HG02759 (cell line): ENCODE results near the gene SPDYE17.
"Not testable (repeated sequence)": the region's sequence is repeated elsewhere in the genome, so short reads cannot be mapped to it uniquely, and the experiment has no call there.

Source experiments
- ATAC-seq: cut with Tn5 transposase; IDR thresholded peaks from one replicate; pipeline ENCODE4 v1.9.1; 2021; ENCODE audit warnings: mild to moderate bottlenecking, moderate library complexity; ENCODE audit not compliant: unreplicated experiment

SPDYE17 gene

DNA sequence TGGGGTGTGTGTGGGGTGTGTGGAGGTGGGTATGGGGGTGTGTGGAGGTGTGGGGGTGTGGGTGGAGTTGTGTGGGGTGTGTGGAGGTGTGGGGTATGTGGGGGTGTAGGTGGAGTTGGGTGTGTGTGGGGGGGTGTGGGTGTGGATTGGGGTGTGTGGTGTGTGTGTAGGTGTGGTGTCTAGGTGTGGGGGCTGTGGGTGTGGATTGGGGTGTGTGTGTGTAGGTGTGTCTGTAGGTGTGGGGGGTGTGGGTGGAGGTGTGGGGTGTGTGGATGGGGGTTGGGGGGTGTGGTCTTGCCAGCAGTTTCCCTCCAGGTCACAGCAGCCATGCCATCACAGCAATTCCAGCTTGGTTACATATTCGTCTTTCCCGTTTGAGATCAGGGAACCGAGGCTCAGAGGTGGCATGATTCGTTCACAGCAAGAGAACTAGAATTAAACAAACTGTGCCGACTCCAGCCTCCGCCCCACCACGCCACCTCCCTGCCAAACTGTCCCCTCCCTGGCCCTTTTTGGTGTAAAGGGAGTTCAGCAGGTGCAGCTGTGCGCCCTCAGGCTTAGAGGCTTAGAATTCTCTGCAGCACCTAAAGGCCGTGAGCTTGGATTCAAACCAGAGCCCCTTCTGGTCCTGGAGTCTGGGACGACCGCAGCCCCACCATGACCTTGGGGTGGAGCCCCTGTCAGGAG lies 33.3 kb downstream of the SPDYE17 start:
- ATAC-seq: not testable (repeated sequence)

GRCh38 chr7:76998285-76998589 lies 33.9 kb downstream of the SPDYE17 start:
- ATAC-seq: no peak

DNA sequence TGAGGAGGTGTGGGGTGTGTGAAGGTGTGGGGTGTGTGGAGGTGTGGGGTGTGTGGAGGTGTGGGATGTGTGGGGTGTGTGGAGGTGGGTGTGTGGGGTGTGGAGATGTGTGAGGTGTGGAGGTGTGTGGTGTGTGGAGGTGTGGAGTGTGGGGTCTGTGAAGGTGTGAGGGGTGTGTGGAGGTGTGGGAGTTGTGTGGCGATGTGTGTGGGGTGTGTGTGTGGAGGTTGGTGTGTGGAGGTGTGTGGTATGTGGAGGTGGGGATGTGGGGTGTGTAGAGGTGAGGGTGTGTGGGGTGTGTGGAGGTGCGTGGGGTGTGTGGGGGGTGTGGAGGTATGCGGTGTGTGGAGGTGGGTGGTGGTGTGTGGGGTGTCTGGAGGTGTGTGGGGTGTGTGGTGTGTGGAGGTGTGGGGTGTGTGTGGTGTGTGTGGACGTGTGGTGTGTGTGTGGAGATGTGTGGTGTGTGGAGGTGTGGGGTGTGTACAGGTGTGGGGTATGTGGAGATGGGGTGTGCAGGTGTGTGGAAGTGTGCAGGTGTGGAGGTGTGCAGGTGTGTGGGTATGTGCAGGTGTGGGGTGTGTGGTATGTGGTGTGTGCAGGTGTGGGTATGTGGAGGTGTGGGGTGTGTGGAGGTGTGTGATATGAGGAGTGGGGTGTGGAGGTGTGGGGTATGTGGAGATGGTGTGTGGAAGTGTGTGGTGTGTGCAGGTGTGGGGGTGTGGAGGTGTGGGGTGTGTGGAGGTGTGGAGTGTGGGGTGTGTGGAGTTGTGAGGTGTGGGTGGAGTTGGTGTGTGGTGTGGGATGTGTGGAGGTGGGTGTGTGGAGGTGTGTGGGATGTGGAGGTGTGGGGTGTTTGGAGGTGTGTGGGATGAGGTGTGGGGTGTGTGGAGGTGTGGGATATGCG lies 34.5 kb downstream of the SPDYE17 start:
- ATAC-seq: no peak

- ATAC-seq: not testable (repeated sequence)
Measured at GRCh38 chr7:76996932-76997331, 35.2 kb downstream of the SPDYE17 start.

GRCh38 chr7:76994286-76994685 lies 37.9 kb downstream of the SPDYE17 start:
- not testable (repeated sequence) for ATAC-seq

- ATAC-seq: not testable (repeated sequence)
Measured at GRCh38 chr7:76993831-76994230, 38.3 kb downstream of the SPDYE17 start.

- ATAC-seq: not testable (repeated sequence)
Measured at GRCh38 chr7:76992871-76993270, 39.3 kb downstream of the SPDYE17 start.

DNA sequence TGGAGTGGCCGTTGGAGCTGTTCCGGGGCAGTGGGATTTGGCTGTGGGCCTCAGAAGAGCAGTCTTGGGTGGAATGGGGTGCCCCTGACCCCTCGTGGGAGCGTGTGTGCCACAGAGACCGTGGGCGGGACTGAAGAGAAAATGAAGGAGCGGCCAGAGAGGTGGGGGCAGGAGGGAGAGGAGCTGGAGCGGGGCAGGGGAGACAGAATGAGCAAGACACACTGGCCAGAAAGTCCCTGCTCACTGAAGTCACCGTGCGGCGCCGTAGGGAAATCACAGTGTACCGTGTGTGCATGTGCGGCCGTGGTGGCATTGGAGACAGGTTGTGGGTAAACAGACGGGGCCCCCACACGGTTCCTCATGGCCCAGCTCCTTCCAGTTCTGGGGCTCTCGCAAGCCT lies 40.0 kb downstream of the SPDYE17 start:
- not testable (repeated sequence) for ATAC-seq

DNA sequence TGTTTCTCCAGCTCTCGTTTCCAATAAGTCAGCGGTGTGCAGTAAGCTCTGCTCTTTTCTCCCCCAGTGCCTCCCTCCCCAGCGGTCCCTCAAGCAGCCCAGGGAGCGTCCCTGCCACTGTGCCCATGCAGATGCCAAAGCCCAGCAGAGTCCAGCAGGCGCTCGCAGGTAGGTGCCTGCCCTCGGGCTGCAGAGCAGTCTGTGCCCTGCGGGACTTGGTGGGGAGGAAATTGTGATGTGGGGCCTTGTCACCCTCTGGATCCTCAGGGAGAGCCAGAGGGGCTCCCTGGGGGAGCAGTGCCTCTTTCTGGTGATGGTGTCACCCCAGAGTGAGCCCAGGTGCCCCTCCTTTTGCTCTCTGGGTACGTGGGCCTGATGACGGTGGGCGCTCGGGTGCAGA lies 42.0 kb downstream of the SPDYE17 start:
- ATAC-seq: not testable (repeated sequence)

GRCh38 chr7:76985924-76986717 lies 46.0 kb downstream of the SPDYE17 start:
- not testable (repeated sequence) for ATAC-seq

GRCh38 chr7:76984784-76985136 lies 47.4 kb downstream of the SPDYE17 start:
- peak; percentile 98 for ATAC-seq

GRCh38 chr7:76983937-76984783 lies 48.0 kb downstream of the SPDYE17 start:
- peak; percentile 24 for ATAC-seq

DNA sequence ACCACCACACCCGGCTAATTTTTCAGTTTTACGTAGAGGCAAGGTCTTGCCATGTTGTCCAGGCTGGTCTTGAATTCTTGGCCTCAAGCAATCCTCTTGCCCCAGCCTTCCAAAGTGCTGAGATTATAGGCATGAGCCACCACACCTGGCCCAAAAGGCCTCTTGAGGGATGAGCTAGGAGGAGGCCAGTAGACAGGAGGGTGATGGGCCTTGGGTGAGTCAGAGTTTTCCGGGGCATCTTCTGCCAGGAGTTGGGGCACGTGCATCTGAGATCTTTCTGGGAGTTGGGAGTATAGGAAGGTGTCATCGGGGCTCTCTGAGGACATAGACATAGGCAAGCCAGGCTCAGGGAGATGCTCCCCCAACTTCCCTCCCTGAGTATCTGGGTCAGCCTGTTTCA lies 48.8 kb downstream of the SPDYE17 start:
- ATAC-seq: not testable (repeated sequence)

GRCh38 chr7:76982501-76982900 lies 49.7 kb downstream of the SPDYE17 start:
- not testable (repeated sequence) for ATAC-seq

DNA sequence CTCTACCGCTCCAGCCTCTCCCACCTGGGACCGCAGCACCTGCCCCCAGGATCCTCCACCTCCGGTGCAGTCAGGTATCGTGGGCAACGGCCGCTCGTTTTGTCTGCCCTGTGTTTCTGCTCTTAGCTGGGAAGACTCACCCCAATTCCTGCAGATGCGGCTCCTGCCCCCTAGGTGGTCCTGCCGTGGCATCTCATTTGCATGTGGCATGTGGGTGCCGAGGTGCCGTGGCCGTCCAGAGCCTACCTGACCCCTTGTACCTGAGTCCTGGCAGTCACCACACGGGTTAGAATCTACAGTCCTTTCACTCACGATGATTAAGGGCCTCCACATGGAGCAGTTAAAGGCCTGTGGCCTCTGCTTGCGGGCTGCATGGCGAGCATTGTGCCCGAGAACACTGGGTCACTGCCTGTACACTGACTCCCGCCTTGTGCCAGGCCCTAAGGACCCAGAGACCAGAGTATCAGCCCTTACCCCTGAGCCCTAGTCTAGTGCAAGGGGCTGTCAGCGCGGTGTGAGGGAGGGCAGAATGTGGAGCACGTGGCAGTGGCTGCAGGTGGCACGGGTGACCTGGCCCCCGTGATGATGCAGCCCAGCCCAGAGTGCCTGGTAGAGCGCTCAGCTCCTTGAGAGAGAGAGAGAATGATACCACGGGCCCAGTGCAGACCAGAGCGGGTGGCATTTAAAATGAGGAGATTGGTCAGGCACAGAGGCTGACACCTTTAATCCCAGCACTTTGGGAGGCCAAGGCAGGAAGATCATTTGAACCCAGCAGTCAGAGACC lies 50.8 kb downstream of the SPDYE17 start:
- ATAC-seq: not testable (repeated sequence)

GRCh38 chr7:76980576-76980975 lies 51.6 kb downstream of the SPDYE17 start:
- ATAC-seq: not testable (repeated sequence)

DNA sequence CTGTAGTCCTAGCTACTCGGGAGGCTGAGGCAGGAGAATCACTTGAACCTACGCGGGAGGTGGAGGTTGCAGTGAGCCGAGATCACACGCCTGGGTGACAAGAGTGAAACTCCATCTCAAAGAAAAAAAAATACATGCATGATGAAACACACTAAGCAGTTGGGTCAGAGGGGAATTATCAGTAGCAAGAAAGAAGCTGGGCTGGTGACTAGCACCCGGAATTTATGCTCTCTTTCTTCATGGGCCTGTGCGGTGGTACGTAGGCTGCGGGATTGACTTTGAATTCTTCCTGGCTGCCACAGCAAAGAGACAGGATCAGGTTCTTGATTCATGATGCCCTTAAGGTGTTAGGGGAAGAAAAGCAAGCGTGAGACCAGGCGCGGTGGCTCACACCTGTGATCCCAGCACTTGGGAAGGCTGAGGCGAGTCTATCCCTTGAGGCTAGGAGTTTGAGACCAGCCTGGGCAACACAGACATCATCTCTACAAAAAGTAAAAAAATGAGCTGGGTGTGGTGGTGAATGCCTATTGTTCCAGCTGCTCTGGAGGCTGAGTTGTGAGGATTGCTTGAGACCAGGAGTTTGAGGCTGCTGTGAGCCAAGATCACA lies 54.3 kb downstream of the SPDYE17 start:
- not testable (repeated sequence) for ATAC-seq

- not testable (repeated sequence) for ATAC-seq
Measured at GRCh38 chr7:76974793-76975579, 57.2 kb downstream of the SPDYE17 start.
